ENCODE results near the gene RAB33B.

The RAB33B gene

DNA sequence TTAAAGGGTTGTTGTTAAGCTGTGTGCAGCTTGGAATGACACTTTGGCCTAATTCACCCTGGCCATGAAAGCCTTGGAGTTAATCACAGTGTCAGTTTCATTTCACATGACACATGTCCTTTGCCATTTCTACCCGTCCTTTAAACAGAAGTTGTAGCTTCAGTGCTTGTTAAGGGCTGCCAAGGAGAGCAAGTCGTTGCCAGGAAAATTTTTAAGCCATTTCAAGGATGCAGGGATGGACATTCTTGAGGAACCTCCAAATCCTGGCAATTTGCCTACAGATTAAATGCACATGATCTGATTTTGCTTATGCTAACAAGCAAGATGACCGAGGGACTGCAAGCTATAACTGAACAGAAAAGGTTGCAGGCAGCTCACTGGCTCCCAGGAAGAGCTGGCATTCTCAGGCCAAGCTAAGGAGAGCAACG, 61.6 kb downstream of the RAB33B start:
- H3K9me3 ChIP-seq (ENCODE audit: low read length) = no peaks in the 10 kb centered on the region
- H2AFZ ChIP-seq (ENCODE audit: low read length) = no peak overlapping the region
- no peaks in the 10 kb centered on the region for H3K9me2 ChIP-seq (ENCODE audit: low read depth, low read length)
- H3K27me3 ChIP-seq (ENCODE audit: insufficient read depth, low read length) = no peaks in the 10 kb centered on the region
- H3K36me3 ChIP-seq (ENCODE audit: insufficient read depth, low read length) = peaks cover 75% of the 10 kb centered on the region
- no peaks in the 10 kb centered on the region for H4K20me1 ChIP-seq (ENCODE audit: insufficient read depth, low read length)
- H3K4me2 ChIP-seq (ENCODE audit: low read length) = no peak overlapping the region
- H3K9ac ChIP-seq (ENCODE audit: low read length) = no peak overlapping the region
- H3F3A ChIP-seq (ENCODE audit: insufficient read depth, low read length) = no peaks in the 10 kb centered on the region
- no peaks in the 10 kb centered on the region for H3K4me1 ChIP-seq (ENCODE audit: insufficient read depth, low read length, severe bottlenecking)
- no peak overlapping the region for H3K27ac ChIP-seq (ENCODE audit: low read depth, low read length, poor library complexity, severe bottlenecking)
- H3K79me2 ChIP-seq (ENCODE audit: insufficient read depth, low read length) = no peaks in the 10 kb centered on the region
- TF ChIP-seq, protein P1, sequence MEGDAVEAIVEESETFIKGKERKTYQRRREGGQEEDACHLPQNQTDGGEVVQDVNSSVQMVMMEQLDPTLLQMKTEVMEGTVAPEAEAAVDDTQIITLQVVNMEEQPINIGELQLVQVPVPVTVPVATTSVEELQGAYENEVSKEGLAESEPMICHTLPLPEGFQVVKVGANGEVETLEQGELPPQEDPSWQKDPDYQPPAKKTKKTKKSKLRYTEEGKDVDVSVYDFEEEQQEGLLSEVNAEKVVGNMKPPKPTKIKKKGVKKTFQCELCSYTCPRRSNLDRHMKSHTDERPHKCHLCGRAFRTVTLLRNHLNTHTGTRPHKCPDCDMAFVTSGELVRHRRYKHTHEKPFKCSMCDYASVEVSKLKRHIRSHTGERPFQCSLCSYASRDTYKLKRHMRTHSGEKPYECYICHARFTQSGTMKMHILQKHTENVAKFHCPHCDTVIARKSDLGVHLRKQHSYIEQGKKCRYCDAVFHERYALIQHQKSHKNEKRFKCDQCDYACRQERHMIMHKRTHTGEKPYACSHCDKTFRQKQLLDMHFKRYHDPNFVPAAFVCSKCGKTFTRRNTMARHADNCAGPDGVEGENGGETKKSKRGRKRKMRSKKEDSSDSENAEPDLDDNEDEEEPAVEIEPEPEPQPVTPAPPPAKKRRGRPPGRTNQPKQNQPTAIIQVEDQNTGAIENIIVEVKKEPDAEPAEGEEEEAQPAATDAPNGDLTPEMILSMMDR (IDR thresholded peaks at IDR 0.05; ENCODE audit: low read length) = no peak
- no peak for TF ChIP-seq EZH2 (IDR thresholded peaks at IDR 0.05; ENCODE audit: borderline replicate concordance, low read length)
- H3K4me3 ChIP-seq (ENCODE audit: low read depth, low read length, poor library complexity, severe bottlenecking) = no peak overlapping the region

- H3K4me2 ChIP-seq (ENCODE audit: low read length) = no peak overlapping the region
- no peaks in the 10 kb centered on the region for H3K9me2 ChIP-seq (ENCODE audit: low read depth, low read length)
- H3F3A ChIP-seq (ENCODE audit: insufficient read depth, low read length) = no peaks in the 10 kb centered on the region
- H3K27me3 ChIP-seq (ENCODE audit: insufficient read depth, low read length) = no peaks in the 10 kb centered on the region
- H3K9ac ChIP-seq (ENCODE audit: low read length) = no peak overlapping the region
- no peak overlapping the region for H3K27ac ChIP-seq (ENCODE audit: low read depth, low read length, poor library complexity, severe bottlenecking)
- H4K20me1 ChIP-seq (ENCODE audit: insufficient read depth, low read length) = no peaks in the 10 kb centered on the region
- H2AFZ ChIP-seq (ENCODE audit: low read length) = no peak overlapping the region
- H3K4me3 ChIP-seq (ENCODE audit: low read depth, low read length, poor library complexity, severe bottlenecking) = no peak overlapping the region
- H3K79me2 ChIP-seq (ENCODE audit: insufficient read depth, low read length) = no peaks in the 10 kb centered on the region
- no peak for TF ChIP-seq EZH2 (IDR thresholded peaks at IDR 0.05; ENCODE audit: borderline replicate concordance, low read length)
- TF ChIP-seq, protein P1 (IDR thresholded peaks at IDR 0.05; ENCODE audit: low read length) = no peak
- H3K9me3 ChIP-seq (ENCODE audit: low read length) = no peaks in the 10 kb centered on the region
- peaks cover 94% of the 10 kb centered on the region for H3K36me3 ChIP-seq (ENCODE audit: insufficient read depth, low read length)
- H3K4me1 ChIP-seq (ENCODE audit: insufficient read depth, low read length, severe bottlenecking) = peaks cover 8% of the 10 kb centered on the region
Observed at GRCh38 chr4:139521754-139522401, 68.0 kb downstream of the RAB33B start.

GRCh38 chr4:139522457-139522856, 68.5 kb downstream of the RAB33B start:
- Histone ChIP-seq H2AFZ (ENCODE audit: low read length) (no peak overlapping the region), H3K27me3 (ENCODE audit: insufficient read depth, low read length) (no peaks in the 10 kb centered on the region), H3K9ac (ENCODE audit: low read length) (no peak overlapping the region), H3K9me2 (ENCODE audit: low read depth, low read length) (no peaks in the 10 kb centered on the region), H3K27ac (ENCODE audit: low read depth, low read length, poor library complexity, severe bottlenecking) (no peak overlapping the region), H4K20me1 (ENCODE audit: insufficient read depth, low read length) (no peaks in the 10 kb centered on the region), H3K4me3 (ENCODE audit: low read depth, low read length, poor library complexity, severe bottlenecking) (no peak overlapping the region), H3K79me2 (ENCODE audit: insufficient read depth, low read length) (no peaks in the 10 kb centered on the region), H3K4me2 (ENCODE audit: low read length) (no peak overlapping the region), H3K9me3 (ENCODE audit: low read length) (no peaks in the 10 kb centered on the region), H3F3A (ENCODE audit: insufficient read depth, low read length) (no peaks in the 10 kb centered on the region), H3K36me3 (ENCODE audit: insufficient read depth, low read length) (peaks cover 94% of the 10 kb centered on the region), H3K4me1 (ENCODE audit: insufficient read depth, low read length, severe bottlenecking) (peaks cover 8% of the 10 kb centered on the region)
- TF ChIP-seq, protein P1 (IDR thresholded peaks at IDR 0.05; ENCODE audit: low read length) = no peak
- TF ChIP-seq EZH2 (IDR thresholded peaks at IDR 0.05; ENCODE audit: borderline replicate concordance, low read length) = no peak

All from OCI-LY1 (cell line).